ENCODE measurements around the gene MPPE1.
A peak's percentile ranks its signal among the peaks of the same experiment; 100 is the strongest.

Gene MPPE1

GRCh38 chr18:11861583-11862288 lies 46.4 kb downstream of the MPPE1 start:
- DNase-seq, result no peak
- no peak overlapping the region for H3K18ac ChIP-seq (ENCODE audit: low read length)

GRCh38 chr18:11860594-11861450 lies 47.3 kb downstream of the MPPE1 start:
- no peaks in the 10 kb centered on the region for H3K79me1 ChIP-seq (ENCODE audit: low read length)
- no peak overlapping the region for H2BK5ac ChIP-seq (ENCODE audit: low read length)
- H3K27ac ChIP-seq (ENCODE audit: low read depth, low read length), result no peak overlapping the region
- no peak for DNase-seq
- WGBS (ENCODE audit: extremely low coverage, insufficient coverage, low lambda C conversion rate), result no CpG with 5 or more reads among the region's 17 CpGs
- no peak overlapping the region for H3K4ac ChIP-seq (ENCODE audit: low read depth, low read length)
- H3K79me2 ChIP-seq (ENCODE audit: control insufficient read depth, insufficient read depth, low read length), result no peaks in the 10 kb centered on the region
- no peak overlapping the region for H2BK15ac ChIP-seq (replicated peaks; ENCODE audit: low read depth)
- H4K5ac ChIP-seq (ENCODE audit: low read length), result no peak overlapping the region
- H3K9ac ChIP-seq (ENCODE audit: low read length), result no peak overlapping the region
- H2AK5ac ChIP-seq (ENCODE audit: low read length), result no peak overlapping the region
- no peaks in the 10 kb centered on the region for H3K27me3 ChIP-seq (ENCODE audit: insufficient read depth, low read length, poor library complexity)
- no peak overlapping the region for H4K8ac ChIP-seq (ENCODE audit: low read depth, low read length)
- no peak overlapping the region for H2BK120ac ChIP-seq (ENCODE audit: low read depth, low read length)
- H3K56ac ChIP-seq (ENCODE audit: low read length), result no peak overlapping the region
- no peak overlapping the region for H3K4me2 ChIP-seq (ENCODE audit: low read length)
- no peak overlapping the region for H3K4me3 ChIP-seq (ENCODE audit: low read length)
- no peak overlapping the region for H3K18ac ChIP-seq (ENCODE audit: low read length)
- H3K4me1 ChIP-seq (ENCODE audit: control insufficient read depth, low read depth, low read length), result peaks cover 4% of the 10 kb centered on the region
- peak overlapping the region; percentile 53 for H3K23ac ChIP-seq (ENCODE audit: low read length)
- H3K36me3 ChIP-seq (ENCODE audit: control insufficient read depth, insufficient read depth, low read length), result no peaks in the 10 kb centered on the region

More at GRCh38 chr18:11861583-11862288, 46.4 kb downstream of the MPPE1 start:
- H3K4ac ChIP-seq (ENCODE audit: low read depth, low read length), result no peak overlapping the region
- H2AK5ac ChIP-seq (ENCODE audit: low read length), result no peak overlapping the region
- peaks cover 4% of the 10 kb centered on the region for H3K4me1 ChIP-seq (ENCODE audit: control insufficient read depth, low read depth, low read length)
- 100% methylated on average over 6 of the region's 20 CpGs for WGBS (ENCODE audit: extremely low coverage, insufficient coverage, low lambda C conversion rate)
- H3K27ac ChIP-seq (ENCODE audit: low read depth, low read length), result no peak overlapping the region
- H3K36me3 ChIP-seq (ENCODE audit: control insufficient read depth, insufficient read depth, low read length), result no peaks in the 10 kb centered on the region
- no peak overlapping the region for H4K5ac ChIP-seq (ENCODE audit: low read length)
- H2BK5ac ChIP-seq (ENCODE audit: low read length), result no peak overlapping the region
- no peak overlapping the region for H3K4me2 ChIP-seq (ENCODE audit: low read length)
- no peaks in the 10 kb centered on the region for H3K27me3 ChIP-seq (ENCODE audit: insufficient read depth, low read length, poor library complexity)
- peak overlapping the region; percentile 53 for H3K23ac ChIP-seq (ENCODE audit: low read length)
- no peaks in the 10 kb centered on the region for H3K79me2 ChIP-seq (ENCODE audit: control insufficient read depth, insufficient read depth, low read length)
- H3K4me3 ChIP-seq (ENCODE audit: low read length), result no peak overlapping the region
- H3K56ac ChIP-seq (ENCODE audit: low read length), result no peak overlapping the region
- H3K9ac ChIP-seq (ENCODE audit: low read length), result no peak overlapping the region
- no peak overlapping the region for H2BK120ac ChIP-seq (ENCODE audit: low read depth, low read length)
- H3K79me1 ChIP-seq (ENCODE audit: low read length), result no peaks in the 10 kb centered on the region
- H4K8ac ChIP-seq (ENCODE audit: low read depth, low read length), result no peak overlapping the region
- no peak overlapping the region for H2BK15ac ChIP-seq (replicated peaks; ENCODE audit: low read depth)

GRCh38 chr18:11859903-11860407 lies 48.2 kb downstream of the MPPE1 start:
- Histone ChIP-seq H4K8ac (ENCODE audit: low read depth, low read length) (no peak overlapping the region), H3K36me3 (ENCODE audit: control insufficient read depth, insufficient read depth, low read length) (no peaks in the 10 kb centered on the region), H3K56ac (ENCODE audit: low read length) (no peak overlapping the region), H2BK120ac (ENCODE audit: low read depth, low read length) (no peak overlapping the region), H4K5ac (ENCODE audit: low read length) (no peak overlapping the region), H3K4me3 (ENCODE audit: low read length) (no peak overlapping the region), H2AK5ac (ENCODE audit: low read length) (no peak overlapping the region), H2BK5ac (ENCODE audit: low read length) (no peak overlapping the region), H3K9ac (ENCODE audit: low read length) (no peak overlapping the region), H2BK15ac (replicated peaks; ENCODE audit: low read depth) (no peak overlapping the region), H3K23ac (ENCODE audit: low read length) (no peak overlapping the region), H3K18ac (ENCODE audit: low read length) (no peak overlapping the region), H3K79me2 (ENCODE audit: control insufficient read depth, insufficient read depth, low read length) (no peaks in the 10 kb centered on the region), H3K27me3 (ENCODE audit: insufficient read depth, low read length, poor library complexity) (no peaks in the 10 kb centered on the region), H3K4me1 (ENCODE audit: control insufficient read depth, low read depth, low read length) (peaks cover 4% of the 10 kb centered on the region), H3K79me1 (ENCODE audit: low read length) (no peaks in the 10 kb centered on the region), H3K27ac (ENCODE audit: low read depth, low read length) (no peak overlapping the region), H3K4ac (ENCODE audit: low read depth, low read length) (no peak overlapping the region), H3K4me2 (ENCODE audit: low read length) (no peak overlapping the region)
- no CpG with 5 or more reads among the region's 4 CpGs for WGBS (ENCODE audit: extremely low coverage, insufficient coverage, low lambda C conversion rate)
- peak; percentile 79 for DNase-seq

GRCh38 chr18:11859282-11859830 lies 48.8 kb downstream of the MPPE1 start:
- H3K4me1 ChIP-seq (ENCODE audit: control insufficient read depth, low read depth, low read length), result peaks cover 4% of the 10 kb centered on the region
- no peak overlapping the region for H3K23ac ChIP-seq (ENCODE audit: low read length)
- H2BK5ac ChIP-seq (ENCODE audit: low read length), result no peak overlapping the region
- H3K4me3 ChIP-seq (ENCODE audit: low read length), result no peak overlapping the region
- no peak overlapping the region for H4K5ac ChIP-seq (ENCODE audit: low read length)
- WGBS (ENCODE audit: extremely low coverage, insufficient coverage, low lambda C conversion rate), result no CpG with 5 or more reads among the region's 7 CpGs
- no peak overlapping the region for H4K8ac ChIP-seq (ENCODE audit: low read depth, low read length)
- no peak overlapping the region for H2BK120ac ChIP-seq (ENCODE audit: low read depth, low read length)
- H3K4me2 ChIP-seq (ENCODE audit: low read length), result no peak overlapping the region
- H3K4ac ChIP-seq (ENCODE audit: low read depth, low read length), result no peak overlapping the region
- no peaks in the 10 kb centered on the region for H3K27me3 ChIP-seq (ENCODE audit: insufficient read depth, low read length, poor library complexity)
- H2BK15ac ChIP-seq (replicated peaks; ENCODE audit: low read depth), result no peak overlapping the region
- H3K9ac ChIP-seq (ENCODE audit: low read length), result no peak overlapping the region
- peak; percentile 60 for DNase-seq
- H3K56ac ChIP-seq (ENCODE audit: low read length), result no peak overlapping the region
- no peak overlapping the region for H3K18ac ChIP-seq (ENCODE audit: low read length)
- no peaks in the 10 kb centered on the region for H3K79me2 ChIP-seq (ENCODE audit: control insufficient read depth, insufficient read depth, low read length)
- peak overlapping the region; percentile 27 for H2AK5ac ChIP-seq (ENCODE audit: low read length)
- no peaks in the 10 kb centered on the region for H3K79me1 ChIP-seq (ENCODE audit: low read length)
- no peak overlapping the region for H3K27ac ChIP-seq (ENCODE audit: low read depth, low read length)
- no peaks in the 10 kb centered on the region for H3K36me3 ChIP-seq (ENCODE audit: control insufficient read depth, insufficient read depth, low read length)

GRCh38 chr18:11857177-11857887 lies 50.8 kb downstream of the MPPE1 start:
- WGBS (ENCODE audit: extremely low coverage, insufficient coverage, low lambda C conversion rate), result no CpG with 5 or more reads among the region's 11 CpGs
- Histone ChIP-seq H3K79me2 (ENCODE audit: control insufficient read depth, insufficient read depth, low read length) (peaks cover 9% of the 10 kb centered on the region), H3K23ac (ENCODE audit: low read length) (no peak overlapping the region), H3K79me1 (ENCODE audit: low read length) (peaks cover 2% of the 10 kb centered on the region), H3K18ac (ENCODE audit: low read length) (peak overlapping the region; percentile 29), H2BK5ac (ENCODE audit: low read length) (peak overlapping the region; percentile 46), H2BK120ac (ENCODE audit: low read depth, low read length) (no peak overlapping the region), H4K5ac (ENCODE audit: low read length) (no peak overlapping the region), H3K27me3 (ENCODE audit: insufficient read depth, low read length, poor library complexity) (no peaks in the 10 kb centered on the region), H3K4me2 (ENCODE audit: low read length) (no peak overlapping the region), H3K4ac (ENCODE audit: low read depth, low read length) (peak overlapping the region; percentile 0), H3K4me3 (ENCODE audit: low read length) (no peak overlapping the region), H2AK5ac (ENCODE audit: low read length) (no peak overlapping the region), H4K8ac (ENCODE audit: low read depth, low read length) (no peak overlapping the region), H3K9ac (ENCODE audit: low read length) (peak overlapping the region; percentile 39), H2BK15ac (replicated peaks; ENCODE audit: low read depth) (no peak overlapping the region), H3K56ac (ENCODE audit: low read length) (peak overlapping the region; percentile 87), H3K4me1 (ENCODE audit: control insufficient read depth, low read depth, low read length) (peaks cover 6% of the 10 kb centered on the region), H3K36me3 (ENCODE audit: control insufficient read depth, insufficient read depth, low read length) (no peaks in the 10 kb centered on the region), H3K27ac (ENCODE audit: low read depth, low read length) (peak overlapping the region; percentile 29)
- DNase-seq, result peak; percentile 93
